Esophagus squamous epithelium (tissue), 5 donors: Measurements from ENCODE around the gene CFAP57. TPM values are rescaled to one million over a fixed set of nuclear protein-coding genes. Genes with fewer than 3 reads are reported as not detected.

ENCODE experiments used
- DNase-seq: peaks from one replicate; lab custom pipeline; 2025; lab: John Stamatoyannopoulos, UW
- H3K27ac ChIP-seq, 4 donors: fragments of 200-600 bp; sonication (generic); one replicate each; pipeline ENCODE4 v1.5.1; 2016 to 2019; ENCODE audit warnings: mild to moderate bottlenecking in 1 of 4
- H3K27me3 ChIP-seq, 4 donors: fragments of 200-600 bp; sonication (generic); 1 replicate in 3 of 4; 2 replicates in 1 of 4; pipeline versions ENCODE4 v1.5.1 to v1.6.0; 2017 to 2021; ENCODE audit warnings: antibody characterized with exemption in 1 of 4
- H3K36me3 ChIP-seq, 3 donors: fragments of 200-600 bp; sonication (generic); one replicate each; pipeline ENCODE4 v1.5.1; 2016 to 2019
- H3K4me1 ChIP-seq, 3 donors: fragments of 200-600 bp; sonication (generic); one replicate each; pipeline ENCODE4 v1.5.1; 2017 to 2019
- H3K4me3 ChIP-seq, 4 donors: fragments of 200-600 bp; sonication (generic); 1 replicate in 3 of 4; 2 replicates in 1 of 4; pipeline ENCODE4 v1.5.1; 2016 to 2019; ENCODE audit warnings: mild to moderate bottlenecking in 2 of 4, moderate library complexity in 1 of 4
- H3K9me3 ChIP-seq, 3 donors: fragments of 200-600 bp; sonication (generic); one replicate each; pipeline ENCODE4 v1.5.1; 2016 to 2019
- CTCF ChIP-seq, 6 experiments: fragments of 450-650 bp in 4 of 6; fragments of 200-600 bp in 2 of 6; sonication (generic) in 2 of 6; IDR thresholded peaks; one replicate each; pipeline ENCODE4 v1.5.1; 2016 to 2019; ENCODE audit warnings: antibody characterized with exemption in 6 of 6, mild to moderate bottlenecking in 4 of 6, moderate library complexity in 4 of 6
- POLR2A ChIP-seq, 4 donors: fragments of 450-650 bp; IDR thresholded peaks; one replicate each; pipeline ENCODE4 v1.6.1; 2017; ENCODE audit warnings: antibody characterized with exemption in 4 of 4, mild to moderate bottlenecking in 4 of 4, moderate library complexity in 3 of 4
- WGBS, 2 donors: methylation state at CpG; one replicate each; pipeline ENCODE4 v1.1.5; 2018; 5-methylcytosine and 5-hydroxymethylcytosine counted together
- intact Hi-C: fragments of 100-400 bp; cut with DNase I; formaldehyde crosslinking; loops from one replicate; pipeline ENCODE4 v1.15.0; 2022
- total RNA-seq, 4 donors: library from RNA; depleted of rRNA; stranded (reverse); fragments of >200 nt; gene quantifications; one replicate each; pipeline ENCODE4 v1.1.0, GENCODE V29; 2016
- donor health status: DM: yes; HTN: yes; CAD: no.

The CFAP57 gene
- total RNA-seq, 4 donors from 2014 or later = not detected

- H3K27me3 ChIP-seq = no peaks in the 10 kb centered on the region
- no peaks in the 10 kb centered on the region for H3K9me3 ChIP-seq
- DNase-seq = no peak
- no peak overlapping the region for H3K27ac ChIP-seq
- WGBS, 2 donors = 100% methylated on average over 1 of the region's 5 CpGs; no CpG with 5 or more reads in 1 of the 2 donors
- peaks cover 3 to 10% (median 5%) of the 10 kb centered on the region in 3 donors for H3K4me1 ChIP-seq
- H3K4me3 ChIP-seq = no peak overlapping the region
- H3K36me3 ChIP-seq = peaks cover 0 to 19% (median 0%) of the 10 kb centered on the region in 3 donors
- intact Hi-C loops = no loop called here
- TF ChIP-seq CTCF (IDR thresholded peaks at IDR 0.05) (no peak), POLR2A (IDR thresholded peaks at IDR 0.05) (no peak)
These were observed 107.0 kb downstream of the CFAP57 start for GRCh38 chr1:43279161-43279560.

- no peaks in the 10 kb centered on the region for H3K9me3 ChIP-seq
- 91 to 94% methylated on average over 5 to 6 of the region's 6 CpGs for WGBS, 2 donors
- H3K4me3 ChIP-seq = no peak overlapping the region
- H3K27ac ChIP-seq = no peak overlapping the region
- H3K36me3 ChIP-seq = peaks cover 0 to 19% (median 0%) of the 10 kb centered on the region in 3 donors
- TF ChIP-seq POLR2A (IDR thresholded peaks at IDR 0.05) (no peak), CTCF (IDR thresholded peaks at IDR 0.05) (no peak)
- intact Hi-C loops = no loop called here
- no peaks in the 10 kb centered on the region for H3K27me3 ChIP-seq
- DNase-seq = no peak
- H3K4me1 ChIP-seq = peaks cover 0 to 10% (median 0%) of the 10 kb centered on the region in 3 donors
These were observed 107.5 kb downstream of the CFAP57 start for GRCh38 chr1:43279666-43280065.

- intact Hi-C loops = no loop called here
- Histone ChIP-seq H3K27me3 (no peaks in the 10 kb centered on the region), H3K4me3 (no peak overlapping the region), H3K9me3 (no peaks in the 10 kb centered on the region), H3K27ac (no peak overlapping the region), H3K4me1 (peaks cover 0 to 18% (median under 1%) of the 10 kb centered on the region in 3 donors), H3K36me3 (peaks cover 0 to 19% (median 0%) of the 10 kb centered on the region in 3 donors)
- DNase-seq = no peak
- WGBS, 2 donors = 42 to 65% methylated on average over 2 of the region's 2 CpGs
- no peak for TF ChIP-seq POLR2A (IDR thresholded peaks at IDR 0.05)
- TF ChIP-seq CTCF (IDR thresholded peaks at IDR 0.05) = no peak
These were observed 108.6 kb downstream of the CFAP57 start for GRCh38 chr1:43280692-43281091.

- H3K4me1 ChIP-seq = peaks cover 0 to 21% (median 3%) of the 10 kb centered on the region in 3 donors
- peaks cover 0 to 19% (median 0%) of the 10 kb centered on the region in 3 donors for H3K36me3 ChIP-seq
- H3K4me3 ChIP-seq = no peak overlapping the region
- no peaks in the 10 kb centered on the region for H3K27me3 ChIP-seq
- WGBS, 2 donors = 84 to 88% methylated on average over 4 of the region's 15 CpGs
- no peak for TF ChIP-seq POLR2A (IDR thresholded peaks at IDR 0.05)
- no peak for TF ChIP-seq CTCF (IDR thresholded peaks at IDR 0.05)
- H3K27ac ChIP-seq = no peak overlapping the region
- intact Hi-C loops = no loop called here
- H3K9me3 ChIP-seq = no peaks in the 10 kb centered on the region
- no peak for DNase-seq
These were observed 110.4 kb downstream of the CFAP57 start for GRCh38 chr1:43282220-43283195.

- Histone ChIP-seq H3K9me3 (no peaks in the 10 kb centered on the region), H3K27me3 (no peaks in the 10 kb centered on the region), H3K4me1 (peaks cover 0 to 21% (median 3%) of the 10 kb centered on the region in 3 donors), H3K27ac (peak overlapping the region in 1 of 4 donors; percentile 71), H3K4me3 (no peak overlapping the region), H3K36me3 (peaks cover 0 to 19% (median 0%) of the 10 kb centered on the region in 3 donors)
- TF ChIP-seq POLR2A (IDR thresholded peaks at IDR 0.05) (no peak), CTCF (IDR thresholded peaks at IDR 0.05) (peak in 1 of 6 experiments; percentile 27)
- DNase-seq = no peak
- WGBS, 2 donors = 70 to 88% methylated on average over 3 of the region's 3 CpGs
- intact Hi-C loops = no loop called here
These were observed 111.9 kb downstream of the CFAP57 start for GRCh38 chr1:43284065-43284464.
